Retinal pigment epithelial cell (primary cell): ENCODE measurements around the gene SPIN2A.
"Not testable (repeated sequence)": the region's sequence is repeated elsewhere in the genome, so short reads cannot be mapped to it uniquely, and the experiment has no call there.

ENCODE experiments used
- DNase-seq: peaks from one replicate; pipeline ENCODE4 v3.0.0-alpha.2; 2010; ENCODE audit warnings: low read depth
- H3K4me3 ChIP-seq: 2 replicates; pipeline ENCODE4 v1.5.1; 2011; ENCODE audit warnings: mild to moderate bottlenecking, low read length, control low read depth, moderate library complexity
- CTCF ChIP-seq: conservative IDR thresholded peaks from 2 replicates; pipeline ENCODE4 v1.5.1; 2011; ENCODE audit warnings: low read depth, low read length, control low read depth, inconsistent platforms

Gene SPIN2A

GRCh38 chrX:57137501-57137900 is 304 bp upstream of the SPIN2A start:
- peak overlapping the region; percentile 42 for H3K4me3 ChIP-seq
- DNase-seq = no peak

GRCh38 chrX:57136589-57136988 is 608 bp downstream of the SPIN2A start:
- not testable (repeated sequence) for DNase-seq, H3K4me3 ChIP-seq

More at GRCh38 chrX:57137501-57137900, 304 bp upstream of the SPIN2A start:
- no peak for TF ChIP-seq CTCF

GRCh38 chrX:57135287-57135686 is 1.9 kb downstream of the SPIN2A start:
- H3K4me3 ChIP-seq = no peak overlapping the region
- TF ChIP-seq CTCF = no peak
- DNase-seq = no peak

- no peak for TF ChIP-seq CTCF
- no peak overlapping the region for H3K4me3 ChIP-seq
- DNase-seq = no peak
Observed at GRCh38 chrX:57134702-57135101, 2.5 kb downstream of the SPIN2A start.

- TF ChIP-seq CTCF = no peak
- no peak overlapping the region for H3K4me3 ChIP-seq
- DNase-seq = no peak
Observed at GRCh38 chrX:57133706-57134105, 3.5 kb downstream of the SPIN2A start.

GRCh38 chrX:57133284-57133683 is 3.9 kb downstream of the SPIN2A start:
- not testable (repeated sequence) for H3K4me3 ChIP-seq, DNase-seq

- H3K4me3 ChIP-seq = no peak overlapping the region
- DNase-seq = no peak
- no peak for TF ChIP-seq CTCF
Observed at GRCh38 chrX:57132046-57132445, 5.2 kb downstream of the SPIN2A start.

GRCh38 chrX:57121816-57122215 is 15.4 kb downstream of the SPIN2A start:
- DNase-seq = no peak
- TF ChIP-seq CTCF = no peak

More at GRCh38 chrX:57121816-57122215, 15.4 kb downstream of the SPIN2A start:
- H3K4me3 ChIP-seq = peak overlapping the region; percentile 66
